GM19240 (cell line): ENCODE results near the gene PLEK.

ENCODE experiments used
- DNase-seq: peaks from one replicate; pipeline ENCODE4 v3.0.0; 2011; ENCODE audit warnings: low spot score; ENCODE audit not compliant: insufficient read length

The PLEK gene

DNA sequence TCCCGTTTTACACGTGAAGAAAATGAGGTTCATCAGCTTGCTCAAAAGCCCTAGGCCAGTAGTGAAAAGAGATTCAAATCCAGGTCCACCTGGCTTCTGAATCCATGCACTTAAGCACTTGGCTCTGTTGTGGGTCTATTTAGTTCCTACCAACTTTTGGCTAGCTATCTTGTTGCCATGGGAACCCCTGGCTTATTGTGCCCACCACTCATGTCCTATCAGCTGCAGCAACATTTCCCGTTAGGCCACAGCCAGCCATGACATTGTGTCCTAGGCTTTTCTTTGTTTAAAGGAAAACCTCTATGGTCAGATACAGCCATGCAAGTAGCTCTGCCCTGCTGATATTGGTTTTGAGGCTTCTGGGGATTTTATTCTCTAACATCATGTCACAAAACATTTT is 49.8 kb downstream of the PLEK start:
- no peak for DNase-seq

DNA sequence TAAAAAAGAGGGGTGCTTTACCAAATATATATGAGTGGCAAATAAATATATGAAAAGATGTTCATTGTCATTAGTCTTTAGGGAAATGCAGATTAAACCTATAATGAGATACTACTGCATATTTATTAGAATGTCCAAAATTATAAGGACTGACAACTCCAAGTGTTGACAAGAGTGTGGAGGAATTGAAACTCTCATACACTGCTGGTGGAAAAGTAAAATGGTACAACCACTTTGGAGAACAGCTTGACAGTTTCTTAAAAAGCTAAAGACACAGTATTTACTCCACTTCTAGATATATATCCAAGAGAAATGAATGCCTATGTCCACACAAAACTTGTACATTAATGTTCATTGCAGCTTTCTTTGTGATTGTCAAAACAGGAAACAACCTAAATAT is 50.4 kb downstream of the PLEK start:
- DNase-seq = no peak

DNA sequence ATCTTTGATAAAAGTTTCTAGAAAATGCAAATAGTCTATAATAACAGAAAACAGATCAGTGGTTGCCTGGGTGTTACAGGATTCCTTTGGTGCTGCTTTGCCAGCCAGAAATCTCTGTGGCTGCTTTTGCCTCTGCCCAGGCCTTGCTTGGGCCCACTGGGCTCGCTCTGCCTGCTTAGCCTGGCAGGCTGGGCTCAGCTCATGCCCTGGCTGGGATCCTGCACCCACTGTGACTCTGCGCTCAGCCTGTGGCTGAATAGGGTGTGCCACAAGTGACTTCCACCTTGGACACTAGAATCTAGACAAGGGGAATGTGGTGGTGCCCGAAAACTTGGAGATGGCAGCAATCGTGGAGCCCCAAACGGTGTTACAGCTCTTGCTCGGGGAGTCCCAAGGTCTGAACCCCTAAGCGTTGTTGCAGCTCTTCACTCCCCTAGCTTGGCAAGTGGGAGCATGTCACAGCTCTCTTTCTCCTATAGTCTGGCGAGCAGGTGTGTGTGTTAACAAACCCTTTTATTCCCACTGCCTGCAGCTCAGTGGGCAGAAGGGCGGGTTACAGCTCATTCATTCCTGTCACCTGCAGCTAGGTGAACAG is 51.1 kb downstream of the PLEK start:
- no peak for DNase-seq

DNA sequence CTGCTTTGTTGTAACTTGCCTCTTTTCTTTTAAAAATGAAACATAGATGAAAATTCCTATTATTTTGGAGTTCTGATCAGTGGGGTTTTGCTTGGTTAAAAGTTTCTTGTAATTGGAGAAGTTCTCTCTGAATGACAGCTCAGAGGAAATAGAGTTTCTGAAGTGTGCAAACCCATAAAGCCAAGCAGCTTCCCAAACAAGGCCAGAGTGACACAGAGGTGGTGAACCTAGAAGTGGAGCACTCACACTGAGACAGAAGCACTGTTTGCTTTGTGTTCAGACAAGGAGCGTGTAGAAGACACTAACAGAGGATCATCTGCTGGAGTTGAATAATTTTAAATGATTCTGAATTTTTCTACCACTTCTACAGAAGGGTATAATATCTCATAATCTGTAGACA is 52.8 kb downstream of the PLEK start:
- no peak for DNase-seq

DNA sequence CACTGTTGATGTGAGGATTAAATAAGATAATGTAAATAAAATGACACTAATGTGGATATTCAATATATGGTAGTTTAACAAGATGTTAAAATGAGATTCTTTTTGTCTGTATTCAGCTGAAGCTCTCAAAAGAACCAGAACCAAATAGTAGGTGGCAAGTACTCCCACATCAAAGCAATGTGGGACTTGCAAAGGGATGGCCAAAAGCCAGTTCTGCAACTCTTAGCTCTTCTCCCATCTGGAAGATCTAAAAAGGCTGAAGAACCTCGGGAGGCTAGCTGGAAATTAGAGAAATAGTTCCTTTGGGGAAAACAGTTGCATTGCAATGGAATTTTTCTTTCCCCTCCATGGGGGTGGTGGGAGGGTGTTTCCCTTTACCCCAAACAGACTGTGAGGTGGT is 53.3 kb downstream of the PLEK start:
- DNase-seq = no peak

DNA sequence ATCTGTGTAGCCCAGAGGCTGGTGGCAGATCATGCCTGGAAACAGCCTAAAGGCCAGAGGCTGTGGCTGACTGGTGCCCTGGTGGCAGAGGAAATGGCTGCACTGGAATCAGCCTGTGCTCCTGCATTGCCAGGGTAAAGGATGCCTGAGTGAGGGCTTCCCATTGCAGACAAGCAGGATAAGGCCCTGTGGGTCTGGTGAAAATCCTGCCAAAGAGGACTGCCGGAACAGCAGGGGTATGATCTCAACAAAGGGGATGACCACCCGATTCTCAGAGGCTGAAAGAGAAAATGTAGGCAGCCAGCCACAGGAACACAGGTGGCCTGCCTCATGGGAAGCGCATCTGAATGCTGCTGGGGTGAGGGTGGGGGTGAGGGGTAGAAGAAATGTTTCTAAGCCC is 53.8 kb downstream of the PLEK start:
- DNase-seq = no peak

DNA sequence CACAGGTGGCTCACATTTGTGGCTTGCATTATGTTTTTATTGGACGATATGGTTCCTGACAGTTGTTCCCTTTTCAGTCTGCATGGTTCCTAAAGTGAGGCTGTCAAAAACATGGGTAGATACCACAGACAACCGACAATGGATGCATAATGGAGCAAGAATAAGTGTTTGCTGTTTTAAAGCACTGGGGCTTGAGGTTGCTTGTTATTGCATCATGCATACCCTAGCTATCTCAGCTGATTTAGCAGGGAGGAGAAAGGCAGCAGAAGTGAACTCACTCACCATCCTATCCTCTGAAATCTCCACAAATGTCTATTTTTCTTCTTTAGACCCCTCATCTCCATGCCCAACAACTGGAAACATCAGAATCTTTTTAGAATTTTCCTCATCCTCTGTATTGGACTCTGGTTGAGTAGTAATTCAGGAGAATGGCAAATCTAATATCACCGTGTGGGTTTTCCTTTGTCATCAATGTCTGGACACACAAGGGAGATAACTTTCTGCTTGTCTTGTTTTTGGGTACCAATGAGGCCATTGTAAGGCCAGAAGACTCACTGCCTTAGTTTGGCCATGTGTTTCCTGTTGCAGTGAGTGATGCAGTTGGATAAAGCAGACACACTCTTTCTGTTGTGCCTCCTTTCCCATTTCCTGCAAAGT is 55.3 kb downstream of the PLEK start:
- no peak for DNase-seq

DNA sequence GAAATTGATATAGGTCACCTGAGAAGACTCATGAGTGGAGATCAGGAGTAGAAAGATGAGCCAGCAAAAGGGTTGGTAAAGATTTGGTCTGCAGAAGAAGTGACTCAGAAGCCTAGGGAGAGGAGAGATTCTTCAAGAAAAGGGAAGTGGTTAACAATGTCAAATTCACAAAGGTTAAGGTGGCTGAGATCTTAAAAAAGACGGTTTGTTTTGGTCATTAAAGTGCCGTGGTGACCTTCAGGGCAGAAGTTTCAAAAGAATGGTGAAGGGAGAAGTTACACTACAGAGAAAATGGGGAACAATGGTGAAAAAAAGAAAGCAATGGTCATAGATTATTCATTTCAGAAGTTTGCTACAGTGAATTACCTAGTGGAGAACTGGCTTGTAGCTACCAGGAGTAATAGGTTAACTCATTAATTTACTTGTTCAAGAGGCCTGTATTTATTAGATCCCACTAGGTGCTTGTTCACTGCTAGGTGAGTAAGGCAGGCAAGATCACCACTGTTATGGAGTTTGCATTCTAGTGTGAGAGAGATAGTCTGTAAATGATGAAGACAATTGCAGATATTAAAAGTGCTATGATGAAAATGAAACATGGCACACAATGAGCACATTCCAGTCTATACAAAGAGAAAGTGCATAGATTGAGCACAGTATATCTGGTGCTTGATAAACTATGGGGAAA is 59.0 kb downstream of the PLEK start:
- DNase-seq = peak; percentile 38

DNA sequence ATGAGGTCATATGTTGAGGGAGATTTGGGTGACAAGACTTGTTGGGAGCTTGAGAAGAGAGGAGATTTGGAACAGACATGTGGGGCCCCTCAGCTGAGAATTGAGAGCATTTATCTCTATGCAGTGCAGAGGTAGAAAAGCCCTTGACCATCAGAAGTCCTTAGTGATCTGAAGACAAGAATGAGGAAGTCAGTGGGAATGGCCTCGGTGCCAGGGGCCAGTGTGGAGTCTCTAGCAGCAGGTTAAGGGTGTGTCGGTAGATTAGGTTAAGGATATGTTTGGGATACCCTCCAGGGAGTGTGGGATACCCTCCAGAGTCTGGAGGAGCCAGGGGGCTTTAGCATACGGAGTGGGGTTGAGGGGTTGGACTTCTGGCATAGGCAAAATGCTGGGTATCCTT is 60.4 kb downstream of the PLEK start:
- no peak for DNase-seq

DNA sequence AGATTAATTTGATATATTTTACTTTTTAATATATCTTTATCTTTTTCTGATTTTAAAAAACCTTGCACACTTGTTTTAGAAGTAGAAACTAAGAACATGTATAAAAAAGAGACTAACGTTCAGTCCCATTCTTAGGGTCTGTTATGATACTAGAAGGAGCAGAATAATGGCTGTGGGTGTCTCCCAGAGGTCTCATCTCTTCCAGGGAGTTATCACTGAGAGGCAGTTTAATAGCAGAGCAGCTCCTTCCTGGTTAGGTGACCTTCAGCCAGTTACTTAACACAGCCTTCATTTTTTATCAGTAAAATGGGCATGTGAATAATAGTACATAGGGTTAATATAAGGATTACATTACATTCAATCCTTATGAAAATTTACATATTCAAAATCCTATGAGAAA is 61.4 kb downstream of the PLEK start:
- no peak for DNase-seq

DNA sequence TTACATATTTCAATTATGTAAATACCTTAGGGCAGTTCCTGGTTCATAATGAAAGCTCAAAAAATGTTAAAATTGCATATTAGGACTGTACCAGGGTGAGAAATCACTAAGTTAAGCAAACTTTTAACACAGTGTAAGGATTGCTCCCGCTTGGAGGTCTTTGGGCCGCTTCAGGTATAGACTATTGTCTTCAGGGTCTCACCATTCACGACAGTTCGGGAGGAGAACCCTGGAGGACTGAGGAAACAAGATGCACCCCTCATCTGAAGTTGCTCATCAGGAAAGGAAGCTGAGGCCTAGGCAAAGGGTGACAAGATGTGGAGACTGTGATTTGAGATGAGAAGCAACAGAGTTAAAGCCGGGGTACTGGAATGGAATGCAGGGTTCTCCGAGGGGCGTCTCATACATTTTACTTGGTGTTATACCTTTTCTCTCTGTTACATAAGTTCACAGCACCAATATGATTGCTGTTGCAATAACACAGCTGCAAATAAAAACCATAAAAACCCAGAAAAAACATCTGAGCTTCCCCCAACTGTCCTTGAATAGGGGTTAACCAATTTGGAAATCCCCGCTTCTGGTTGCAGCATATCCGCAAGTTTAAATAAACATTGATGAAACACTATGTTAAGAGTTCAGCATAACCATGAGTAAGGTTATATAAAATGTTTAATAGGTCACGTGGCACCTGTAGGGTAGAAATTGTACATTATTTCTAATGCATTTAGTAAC is 61.9 kb downstream of the PLEK start:
- no peak for DNase-seq

DNA sequence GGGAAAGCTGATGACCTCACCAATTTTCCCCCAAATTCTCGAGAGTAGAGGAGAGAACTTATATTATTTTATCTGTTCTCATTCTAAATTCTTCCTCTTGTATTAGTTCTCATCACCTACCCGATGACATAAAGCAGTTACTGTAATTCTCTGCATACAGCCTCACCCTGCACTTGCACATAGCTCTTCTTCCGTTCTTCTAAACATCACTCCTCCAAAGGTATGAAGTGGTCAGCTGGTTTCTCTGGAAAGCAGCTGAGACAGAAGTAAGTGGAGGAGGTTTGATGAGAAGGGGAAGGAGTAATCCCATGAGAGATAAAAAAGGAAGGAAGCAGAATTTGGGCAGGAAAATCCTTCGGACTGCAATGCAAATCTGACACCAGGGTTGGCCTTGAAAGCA is 63.0 kb downstream of the PLEK start:
- no peak for DNase-seq

DNA sequence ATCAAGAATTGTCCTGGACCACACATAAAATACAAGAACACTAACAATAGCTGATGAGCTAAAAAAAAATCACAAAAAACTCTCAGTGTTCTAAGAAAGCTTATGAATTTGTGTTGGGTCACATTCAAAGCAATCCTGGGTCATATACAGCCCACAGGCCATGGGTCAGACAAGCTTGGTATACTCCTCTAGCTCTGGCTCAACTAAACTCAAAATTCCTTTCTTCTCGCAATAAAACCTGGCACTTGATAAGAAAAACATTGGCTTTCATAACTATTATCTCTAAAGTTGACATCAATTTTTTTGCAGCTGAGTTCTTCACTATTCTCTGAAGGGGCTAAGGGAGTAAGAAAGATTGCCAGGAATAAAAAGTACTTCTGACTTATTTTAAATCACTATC is 63.7 kb downstream of the PLEK start:
- DNase-seq = no peak

DNA sequence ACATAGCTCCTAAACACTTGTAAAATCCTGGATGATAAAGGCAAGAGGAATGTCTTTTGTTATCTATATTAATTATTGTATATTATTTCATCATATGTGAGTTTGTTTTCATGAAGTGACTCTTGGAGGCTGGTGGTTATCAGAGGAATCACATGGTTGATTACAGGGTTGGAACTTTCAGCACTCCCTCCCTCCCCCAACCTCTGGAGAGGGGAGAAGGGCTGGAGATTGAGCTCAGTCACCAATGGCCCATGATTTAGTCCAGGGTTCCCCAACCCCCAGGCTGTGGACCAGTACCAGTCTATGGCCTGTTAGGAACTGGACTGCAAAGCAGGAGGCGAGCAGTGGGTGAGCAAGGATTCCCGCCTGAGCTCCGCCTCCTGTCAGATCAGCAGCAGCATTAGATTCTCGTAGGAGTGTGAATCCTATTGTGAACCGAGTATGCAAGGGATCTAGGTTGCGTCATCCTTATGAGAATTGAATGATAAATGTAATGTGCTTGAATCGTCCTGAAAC is 64.3 kb downstream of the PLEK start:
- no peak for DNase-seq

DNA sequence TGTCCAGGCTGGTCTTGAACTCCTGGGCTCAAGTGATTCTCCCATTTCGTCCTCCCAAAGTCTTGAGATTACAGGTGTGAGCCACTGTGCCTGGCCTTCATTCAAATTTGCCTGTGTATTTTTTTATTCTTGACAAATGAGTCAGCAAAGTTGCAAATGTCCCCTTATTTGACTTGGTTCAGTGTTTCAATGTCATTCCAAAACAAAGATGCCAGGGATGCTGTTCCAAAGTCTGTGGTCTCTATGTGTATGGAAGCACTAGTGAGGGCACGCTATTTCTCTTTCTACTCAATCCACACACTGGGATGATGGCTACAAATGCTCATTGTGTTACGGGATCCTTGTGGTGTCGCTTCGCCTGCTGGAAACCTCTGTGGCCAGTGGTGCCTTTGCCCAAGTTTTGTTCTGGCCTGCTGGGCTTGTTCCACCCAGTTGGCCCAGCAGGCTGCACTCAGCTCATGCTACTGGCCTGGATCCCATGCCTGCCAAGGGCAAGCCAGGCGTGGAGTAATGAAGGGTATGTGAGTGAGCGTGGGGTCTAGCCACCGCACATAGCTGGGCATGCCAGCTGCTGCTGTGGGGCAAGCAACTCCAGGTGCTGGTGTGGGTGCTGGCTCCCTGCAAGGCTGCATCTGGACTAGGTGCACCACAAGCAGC is 66.4 kb downstream of the PLEK start:
- no peak for DNase-seq

DNA sequence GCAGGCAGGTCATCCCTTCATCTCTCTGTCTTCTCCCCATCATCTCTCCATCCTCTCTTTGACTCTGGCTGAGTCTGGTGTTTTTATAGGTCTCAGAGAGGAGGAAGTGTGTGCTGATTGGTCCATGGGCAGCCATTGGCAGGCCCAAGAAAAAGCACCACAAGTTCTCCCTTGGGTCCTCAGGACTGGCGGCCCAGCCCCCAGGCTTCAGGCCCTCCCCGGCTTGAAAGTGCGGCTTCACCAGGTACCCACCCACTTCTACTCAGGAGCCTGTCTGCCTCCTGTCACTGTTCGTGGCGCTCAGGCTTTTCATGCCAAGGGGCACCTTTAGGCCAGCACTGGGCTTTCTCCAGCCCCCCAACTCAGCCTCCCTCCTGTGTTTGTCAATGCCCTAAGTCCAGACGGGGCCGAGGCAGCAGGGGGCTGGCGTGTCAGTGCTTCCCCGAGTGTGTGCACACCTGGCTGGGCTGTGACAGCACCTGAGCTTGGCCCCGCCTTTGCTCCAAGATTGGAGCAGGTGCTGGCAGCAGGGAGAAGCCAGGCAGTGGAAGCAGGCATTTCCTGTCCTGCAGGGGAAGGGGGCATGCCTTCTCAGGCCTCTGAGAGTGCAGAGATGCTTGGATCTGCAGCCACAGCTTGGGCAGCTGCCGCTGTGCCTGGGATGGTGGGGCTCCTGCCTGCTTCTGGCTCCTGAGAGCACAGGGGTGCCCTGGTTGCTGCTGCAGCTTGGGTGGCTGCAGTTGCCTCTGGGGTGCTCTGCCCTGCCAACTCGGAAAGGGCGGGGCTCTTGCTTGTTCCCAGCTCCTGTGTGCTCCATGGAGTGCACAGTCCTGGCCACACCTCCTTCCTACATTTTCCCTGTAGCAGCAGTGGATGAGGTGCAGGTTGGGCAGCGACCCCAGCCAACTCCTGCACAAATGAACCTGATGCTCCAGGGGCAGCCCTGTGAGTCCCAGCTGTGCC is 67.9 kb downstream of the PLEK start:
- DNase-seq = no peak

DNA sequence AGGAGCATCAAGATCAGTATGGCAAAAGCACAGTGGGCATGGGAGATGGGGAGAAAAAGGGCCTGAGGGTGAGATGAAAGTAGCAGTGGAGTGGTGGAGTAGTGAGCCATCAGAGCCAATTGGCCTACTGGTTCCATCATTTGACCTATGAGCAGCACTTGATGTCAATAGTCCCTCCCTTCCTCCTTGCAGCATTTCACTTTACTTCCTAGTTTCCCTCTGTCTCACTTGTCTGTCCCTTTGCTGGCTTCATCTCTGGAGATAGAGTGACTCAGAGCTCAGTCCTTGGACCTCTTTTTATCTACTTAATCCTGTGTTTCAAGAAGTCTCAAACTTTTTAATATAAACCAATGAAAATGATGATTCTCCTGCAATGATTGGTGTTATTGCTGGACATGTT is 69.9 kb downstream of the PLEK start:
- DNase-seq = no peak

DNA sequence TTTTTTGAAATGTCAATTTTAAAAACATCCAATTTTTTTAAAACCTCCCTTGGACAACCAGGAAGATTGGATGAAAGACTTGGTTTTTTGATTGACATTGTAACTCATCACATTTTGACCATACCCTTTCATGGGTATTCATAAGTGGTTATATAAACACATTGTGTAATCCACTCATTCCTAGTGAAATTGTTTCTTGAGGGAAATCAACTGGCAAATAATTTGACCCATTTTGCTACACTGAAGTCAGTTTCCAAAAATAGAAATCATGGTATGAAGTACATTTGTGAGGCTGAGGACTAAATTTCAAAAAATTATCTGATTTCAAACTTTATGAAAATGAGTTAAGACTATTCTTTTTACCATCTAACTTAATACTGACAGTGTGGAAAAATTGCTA is 70.5 kb downstream of the PLEK start:
- no peak for DNase-seq

DNA sequence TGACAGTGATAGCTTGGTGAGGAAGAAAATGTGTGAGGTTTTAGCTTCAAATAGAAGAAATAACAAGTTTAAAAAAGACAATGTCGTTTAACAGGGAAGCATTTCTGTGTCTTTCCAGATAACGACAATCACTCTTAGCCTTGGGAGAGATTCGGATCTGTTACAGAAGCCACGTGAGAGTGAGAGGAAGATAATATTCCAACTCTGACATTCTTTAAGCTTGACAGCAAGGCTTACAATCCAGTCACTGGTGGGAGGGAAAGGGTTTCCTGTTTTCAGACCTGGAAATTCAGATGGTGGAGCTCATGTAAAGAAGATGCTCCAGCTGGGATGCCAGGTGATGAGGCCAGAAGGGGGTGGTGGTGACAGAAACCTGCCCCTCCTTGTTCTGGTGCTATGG is 71.2 kb downstream of the PLEK start:
- no peak for DNase-seq

DNA sequence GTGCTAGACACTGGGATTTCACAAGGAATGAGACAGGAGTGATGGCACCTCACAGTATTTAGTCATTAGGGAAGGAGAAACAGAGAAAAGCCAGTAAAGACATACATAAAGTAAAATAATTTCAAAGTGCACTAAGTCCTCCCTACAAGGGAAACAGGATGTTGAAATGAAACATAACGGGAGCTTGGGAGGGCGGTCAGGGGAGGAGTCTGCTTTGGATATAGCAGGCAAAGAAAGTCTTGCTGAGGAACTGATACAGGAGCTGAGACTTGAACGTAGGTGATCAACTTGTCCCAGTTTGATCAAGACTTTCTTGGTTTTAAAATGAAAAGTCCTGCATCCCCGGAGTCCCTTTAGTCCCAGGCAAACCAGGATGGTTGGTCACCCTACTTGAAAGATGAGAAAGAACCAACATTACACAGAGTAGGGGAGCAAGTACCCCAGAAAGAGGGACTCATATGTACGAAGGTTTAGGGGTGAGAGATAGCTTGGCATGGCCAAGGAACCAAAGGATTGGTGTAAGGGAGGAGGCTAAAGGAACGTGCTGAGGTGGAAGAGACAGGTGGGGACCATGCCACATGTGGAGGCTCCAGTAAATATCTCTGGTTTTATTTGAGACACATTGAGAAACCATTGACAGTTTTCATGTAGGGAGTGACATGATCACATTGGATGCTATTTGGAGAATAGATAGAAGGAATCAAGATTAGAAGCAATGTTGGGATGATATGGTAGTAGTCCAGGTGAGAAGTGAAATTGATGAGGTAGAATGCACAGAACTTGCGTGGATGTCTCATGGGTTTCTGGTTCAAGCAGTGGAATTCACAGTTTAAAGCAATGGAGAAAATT is 73.6 kb downstream of the PLEK start:
- no peak for DNase-seq
